Tibial nerve (tissue), 4 donors: ENCODE measurements around the gene MSH5.

ENCODE experiments used
- CTCF ChIP-seq, 5 experiments: fragments of 200-600 bp in 3 of 5; fragments of 450-650 bp in 2 of 5; sonication (generic) in 3 of 5; IDR thresholded peaks; one replicate each; pipeline ENCODE4 v1.5.1; 2016 to 2019; ENCODE audit warnings: antibody characterized with exemption in 5 of 5, mild to moderate bottlenecking in 3 of 5, moderate library complexity in 2 of 5
- EP300 ChIP-seq, 2 donors: sonication (generic); formaldehyde crosslinking; IDR thresholded peaks; one replicate each; pipeline ENCODE4 v1.6.1; 2017; ENCODE audit warnings: antibody characterized with exemption in 2 of 2, mild to moderate bottlenecking in 1 of 2

GRCh38 chr6:31775633-31776484 lies 36.1 kb downstream of the MSH5 start:
- TF ChIP-seq CTCF (IDR thresholded peaks at IDR 0.05) (no peak), EP300 (IDR thresholded peaks at IDR 0.05) (no peak)
